ENCODE data around the gene ABCA13. TPM values are rescaled to one million over a fixed set of nuclear protein-coding genes. Genes with fewer than 3 reads are reported as not detected.
A peak's percentile ranks its signal among the peaks of the same experiment; 100 is the strongest.

The ABCA13 gene
- total RNA-seq, 4 donors from 2014 or later, result under 0.01 to 0.26 (median 0.06) TPM; not detected in 1

- 85% methylated on average over 6 of the region's 8 CpGs for WGBS
- DNase-seq (ENCODE audit: extremely low spot score), result no peak
- intact Hi-C loops (cut with DNase I), result no loop called here
Observed at GRCh38 chr7:48321319-48322010, 150.2 kb downstream of the ABCA13 start.

GRCh38 chr7:48337012-48337621 is 165.9 kb downstream of the ABCA13 start:
- intact Hi-C loops (cut with DNase I), result no loop called here
- TF ChIP-seq EP300 (IDR thresholded peaks at IDR 0.05), result no peak
- TF ChIP-seq CTCF (IDR thresholded peaks at IDR 0.05), result peak in 1 of 3 experiments; percentile 16
- H3K36me3 ChIP-seq, result no peaks in the 10 kb centered on the region

More at GRCh38 chr7:48321319-48322010, 150.2 kb downstream of the ABCA13 start:
- TF ChIP-seq CTCF (IDR thresholded peaks at IDR 0.05), result no peak
- TF ChIP-seq POLR2A (IDR thresholded peaks at IDR 0.05; ENCODE audit: low read depth), result no peak
- TF ChIP-seq POLR2AphosphoS5 (IDR thresholded peaks at IDR 0.05), result no peak
- TF ChIP-seq EP300 (IDR thresholded peaks at IDR 0.05), result no peak
- H3K4me1 ChIP-seq, result no peaks in the 10 kb centered on the region
- peaks cover 0 to 18% (median 15%) of the 10 kb centered on the region in 4 donors for H3K9me3 ChIP-seq
- no peaks in the 10 kb centered on the region for H3K36me3 ChIP-seq
- H3K4me3 ChIP-seq, result no peak overlapping the region
- H3K27ac ChIP-seq (replicated peaks in 1 of 4), result no peak overlapping the region
- H3K27me3 ChIP-seq, result no peaks in the 10 kb centered on the region

GRCh38 chr7:48337781-48338180 is 166.5 kb downstream of the ABCA13 start:
- 70% methylated on average over 3 of the region's 3 CpGs for WGBS
- no peak overlapping the region for H3K27ac ChIP-seq (replicated peaks in 1 of 4)
- DNase-seq (ENCODE audit: extremely low spot score), result no peak
- peaks cover 0 to 6% (median 0%) of the 10 kb centered on the region in 4 donors for H3K27me3 ChIP-seq
- no peaks in the 10 kb centered on the region for H3K9me3 ChIP-seq
- no peaks in the 10 kb centered on the region for H3K4me1 ChIP-seq
- intact Hi-C loops (cut with DNase I), result no loop called here
- H3K4me3 ChIP-seq, result no peak overlapping the region
- TF ChIP-seq CTCF (IDR thresholded peaks at IDR 0.05) (no peak), POLR2AphosphoS5 (IDR thresholded peaks at IDR 0.05) (no peak), POLR2A (IDR thresholded peaks at IDR 0.05; ENCODE audit: low read depth) (no peak), EP300 (IDR thresholded peaks at IDR 0.05) (no peak)
- no peaks in the 10 kb centered on the region for H3K36me3 ChIP-seq

More at GRCh38 chr7:48337012-48337621, 165.9 kb downstream of the ABCA13 start:
- Histone ChIP-seq H3K27me3 (peaks cover 0 to 6% (median 0%) of the 10 kb centered on the region in 4 donors), H3K9me3 (no peaks in the 10 kb centered on the region), H3K27ac (replicated peaks in 1 of 4) (no peak overlapping the region), H3K4me1 (no peaks in the 10 kb centered on the region), H3K4me3 (no peak overlapping the region)
- WGBS, result 62% methylated on average over 5 of the region's 5 CpGs
- DNase-seq (ENCODE audit: extremely low spot score), result no peak

- DNase-seq (ENCODE audit: extremely low spot score), result no peak
- Histone ChIP-seq H3K9me3 (no peaks in the 10 kb centered on the region), H3K4me1 (no peaks in the 10 kb centered on the region), H3K36me3 (no peaks in the 10 kb centered on the region), H3K4me3 (no peak overlapping the region), H3K27ac (replicated peaks in 1 of 4) (no peak overlapping the region), H3K27me3 (no peaks in the 10 kb centered on the region)
- intact Hi-C loops (cut with DNase I), result no loop called here
- 73% methylated on average over 5 of the region's 5 CpGs for WGBS
- TF ChIP-seq EP300 (IDR thresholded peaks at IDR 0.05) (no peak), CTCF (IDR thresholded peaks at IDR 0.05) (no peak), POLR2A (IDR thresholded peaks at IDR 0.05; ENCODE audit: low read depth) (no peak), POLR2AphosphoS5 (IDR thresholded peaks at IDR 0.05) (no peak)
Observed at GRCh38 chr7:48347230-48347825, 176.1 kb downstream of the ABCA13 start.

Measured in esophagus muscularis mucosa (tissue), 4 donors.